ENCODE measurements around the gene DENND11. TPM values are rescaled to one million over a fixed set of nuclear protein-coding genes. Genes with fewer than 3 reads are reported as not detected.
A peak's percentile ranks its signal among the peaks of the same experiment; 100 is the strongest.

DENND11 gene, protein sequence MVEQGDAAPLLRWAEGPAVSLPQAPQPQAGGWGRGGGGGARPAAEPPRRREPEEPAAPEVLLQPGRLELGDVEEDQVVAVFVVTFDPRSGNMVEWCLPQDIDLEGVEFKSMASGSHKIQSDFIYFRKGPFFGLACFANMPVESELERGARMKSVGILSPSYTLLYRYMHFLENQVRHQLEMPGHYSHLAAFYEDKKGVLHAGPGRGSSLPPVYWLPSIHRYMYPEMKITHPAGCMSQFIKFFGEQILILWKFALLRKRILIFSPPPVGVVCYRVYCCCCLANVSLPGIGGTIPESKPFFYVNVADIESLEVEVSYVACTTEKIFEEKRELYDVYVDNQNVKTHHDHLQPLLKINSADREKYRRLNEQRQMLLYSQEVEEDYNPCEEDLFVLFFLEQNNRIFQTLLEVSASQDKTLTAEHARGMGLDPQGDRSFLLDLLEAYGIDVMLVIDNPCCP
- total RNA-seq (2012; rRNA removed) (5.0 TPM in 2 replicates), polyA plus RNA-seq (2012; rRNA removed) (2.2 and 2.9 TPM in 2 replicates), Bru-seq, nascent RNA (percentile 56 among the genes with signal in this experiment), BruChase-seq, experiment 1, labeled RNA remaining after a 6-hour chase (percentile 57 among the genes with signal in this experiment), BruChase-seq, experiment 2, labeled RNA remaining after a 2-hour chase (percentile 65 among the genes with signal in this experiment)
- 0.75 and 1.2 TPM in 2 replicates for polyA plus RNA-seq (2012; cell fraction: cytosol; rRNA removed)
- 3.0 and 9.9 TPM in 2 replicates for polyA plus RNA-seq (2012; cell fraction: nucleus; rRNA removed; ENCODE audit: low replicate concordance)
- long read RNA-seq, full-length matches to known transcripts: 3 of 12 reads
- long read RNA-seq, partial matches to known transcripts: 4 of 12 reads
- long read RNA-seq, other reads (novel, unspliced or antisense): 5 of 12 reads

GRCh38 chr7:141702047-141702567, at the start of gene DENND11:
Gene DENND11, minus strand, starts transcription at chr7:141702166. Its CDS starts 13 bp downstream, at chr7:141702153.
- Histone ChIP-seq H3K9ac (ENCODE audit: low read depth, low read length) (peak within 1 kb of the TSS; percentile 64), H3K4me2 (ENCODE audit: low read depth, low read length) (peak within 1 kb of the TSS; percentile 89), H4K5ac (ENCODE audit: low read depth, low read length) (no peak within 1 kb of the TSS), H2BK20ac (ENCODE audit: low read depth, low read length) (no peak within 1 kb of the TSS), H3K23ac (ENCODE audit: low read depth, low read length) (peak within 1 kb of the TSS; percentile 33; the same call in 1 of the 2 replicates), H3K9me1 (ENCODE audit: insufficient read depth, low read length) (no peaks in the 10 kb centered on the region), H3K9me3 (ENCODE audit: control insufficient read depth, insufficient read depth, low read length) (no peaks in the 10 kb centered on the region), H4K8ac (ENCODE audit: low read depth in 2 of 2, low read length in 2 of 2) (peak within 1 kb of the TSS in 1 of 2 experiments; percentile 15; a peak in 1 of 4 replicates), H2BK15ac (ENCODE audit: low read depth, low read length) (no peak within 1 kb of the TSS; the same call in 2 of the 3 replicates), H3K27me3 (ENCODE audit: control insufficient read depth, insufficient read depth, low read length) (peaks cover 3% of the 10 kb centered on the region; the same call in 1 of the 2 replicates), H2AK9ac (replicated peaks; ENCODE audit: low read depth, low read length, poor library complexity) (peak within 1 kb of the TSS; percentile 33), H2AFZ (replicated peaks; ENCODE audit: low read length, poor library complexity) (peak within 1 kb of the TSS; percentile 94), H3K14ac (replicated peaks; ENCODE audit: low read depth, low read length) (no peak within 1 kb of the TSS), H4K20me1 (ENCODE audit: insufficient read depth, low read length) (no peaks in the 10 kb centered on the region; the same call in 1 of the 2 replicates), H3K36me3 (ENCODE audit: control insufficient read depth, insufficient read depth, low read length) (no peaks in the 10 kb centered on the region), H3K56ac (ENCODE audit: extremely low read depth, insufficient read depth, low read length) (no peak within 1 kb of the TSS), H2BK120ac (ENCODE audit: low read depth, low read length) (no peak within 1 kb of the TSS), H2BK5ac (ENCODE audit: low read depth, low read length, poor library complexity, severe bottlenecking) (no peak within 1 kb of the TSS), H3K4ac (ENCODE audit: low read depth, low read length) (no peak within 1 kb of the TSS), H2AK5ac (ENCODE audit: low read depth, low read length) (no peak within 1 kb of the TSS), H3K79me1 (ENCODE audit: low read depth in 1 of 2, low read length in 2 of 2) (peaks cover 6 to 8% of the 10 kb centered on the region in 2 experiments; a peak in 2 of 4 replicates), H3K4me1 (ENCODE audit: control insufficient read depth, insufficient read depth, low read length) (peaks cover 1% of the 10 kb centered on the region; the same call in 1 of the 2 replicates), H4K91ac (ENCODE audit: insufficient read depth, low read depth, low read length) (no peak within 1 kb of the TSS), H3K27ac (ENCODE audit: insufficient read depth, low read length) (peak within 1 kb of the TSS; percentile 37; the same call in 1 of the 2 replicates), H3K18ac (ENCODE audit: low read depth, low read length) (no peak within 1 kb of the TSS), H3K4me3 (ENCODE audit: insufficient read depth, low read depth, low read length) (peak within 1 kb of the TSS; percentile 88)
- TF ChIP-seq SMC3 (IDR thresholded peaks at IDR 0.05; ENCODE audit: low read depth, low read length) (no peak), MAZ (IDR thresholded peaks at IDR 0.05; ENCODE audit: borderline replicate concordance, low read depth, low read length) (no peak; the same call in 1 of the 2 replicates), RCOR1 (IDR thresholded peaks at IDR 0.05; ENCODE audit: insufficient replicate concordance, low read length) (no peak), POLR2A (IDR thresholded peaks at IDR 0.05; ENCODE audit: low read depth, low read length) (no peak), CHD1 (IDR thresholded peaks at IDR 0.05; ENCODE audit: low read depth, low read length) (no peak), RFX5 (IDR thresholded peaks at IDR 0.05; ENCODE audit: low read depth, low read length) (no peak), MXI1 (IDR thresholded peaks at IDR 0.05; ENCODE audit: borderline replicate concordance, low read depth, low read length) (no peak)
- TF ChIP-seq, protein P1, sequence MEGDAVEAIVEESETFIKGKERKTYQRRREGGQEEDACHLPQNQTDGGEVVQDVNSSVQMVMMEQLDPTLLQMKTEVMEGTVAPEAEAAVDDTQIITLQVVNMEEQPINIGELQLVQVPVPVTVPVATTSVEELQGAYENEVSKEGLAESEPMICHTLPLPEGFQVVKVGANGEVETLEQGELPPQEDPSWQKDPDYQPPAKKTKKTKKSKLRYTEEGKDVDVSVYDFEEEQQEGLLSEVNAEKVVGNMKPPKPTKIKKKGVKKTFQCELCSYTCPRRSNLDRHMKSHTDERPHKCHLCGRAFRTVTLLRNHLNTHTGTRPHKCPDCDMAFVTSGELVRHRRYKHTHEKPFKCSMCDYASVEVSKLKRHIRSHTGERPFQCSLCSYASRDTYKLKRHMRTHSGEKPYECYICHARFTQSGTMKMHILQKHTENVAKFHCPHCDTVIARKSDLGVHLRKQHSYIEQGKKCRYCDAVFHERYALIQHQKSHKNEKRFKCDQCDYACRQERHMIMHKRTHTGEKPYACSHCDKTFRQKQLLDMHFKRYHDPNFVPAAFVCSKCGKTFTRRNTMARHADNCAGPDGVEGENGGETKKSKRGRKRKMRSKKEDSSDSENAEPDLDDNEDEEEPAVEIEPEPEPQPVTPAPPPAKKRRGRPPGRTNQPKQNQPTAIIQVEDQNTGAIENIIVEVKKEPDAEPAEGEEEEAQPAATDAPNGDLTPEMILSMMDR (conservative IDR thresholded peaks at IDR 0.05; ENCODE audit: low read depth, low read length): no peak
- POLR2A ChIA-PET (ENCODE audit: unreplicated experiment): no interaction called here
- WGBS, 2 experiments (ENCODE audit: extremely low coverage in 2 of 2, insufficient read length in 1 of 2): 0% methylated on average over 24 of the region's 62 CpGs; no CpG with 5 or more reads in 1 of the 2 experiments
- CTCF ChIA-PET: interaction anchor here (0.7 kb wide), 1 partner anchor 47 kb away, joined by 3 read pairs; no protein-coding TSS in a partner anchor
- no TSS peak for BruUV-seq (replicated peaks)
- in situ Hi-C loops (cut with MboI; ENCODE audit: low sequenced_read_pairs) (no loop called here), intact Hi-C loops (cut with micrococcal nuclease) (loop anchor here (2.0 kb wide), 1 partner anchor 37 kb away; the partner anchor contains the start of gene SSBP1), dilution Hi-C loops (cut with HindIII; ENCODE audit: low sequenced_read_pairs, unreplicated experiment) (no loop called here)
- DNase-seq (peak; percentile 11), ATAC-seq (ENCODE audit: low read depth) (peak; percentile 88)

Data from IMR-90 (cell line).